ENCODE data around the gene PNLIPRP2. TPM values are rescaled to one million over a fixed set of nuclear protein-coding genes. Genes with fewer than 3 reads are reported as not detected.

Gene PNLIPRP2
- total RNA-seq = not detected
- long read RNA-seq = 0 reads

GRCh38 chr10:116620423-116621400 is at the start of gene PNLIPRP2:
Gene PNLIPRP2, plus strand, starts transcription at chr10:116620953.
- ATAC-seq (no peak), DNase-seq (no peak)
- intact Hi-C loops (cut with DNase I) = no loop called here

GRCh38 chr10:116574797-116575196 is 46.0 kb upstream of the PNLIPRP2 start:
- intact Hi-C loops (cut with DNase I) = no loop called here
- DNase-seq (no peak), ATAC-seq (no peak)

- DNase-seq = no peak
- ATAC-seq = no peak
- intact Hi-C loops (cut with DNase I) = no loop called here
These were observed 32.7 kb upstream of the PNLIPRP2 start for GRCh38 chr10:116587878-116588591.

GRCh38 chr10:116588995-116589394 is 31.8 kb upstream of the PNLIPRP2 start:
- ATAC-seq = no peak
- no peak for DNase-seq
- intact Hi-C loops (cut with DNase I) = no loop called here

GRCh38 chr10:116589926-116590325 is 30.8 kb upstream of the PNLIPRP2 start:
- intact Hi-C loops (cut with DNase I) = no loop called here
- no peak for DNase-seq
- ATAC-seq = no peak

GRCh38 chr10:116590590-116591444 is 29.9 kb upstream of the PNLIPRP2 start, which contains the start of gene PNLIPRP1:
Gene PNLIPRP1, plus strand, starts transcription at chr10:116590959. Its CDS starts 171 bp downstream, at chr10:116591130.
- DNase-seq (no peak), ATAC-seq (no peak)
- intact Hi-C loops (cut with DNase I) = no loop called here

- DNase-seq = no peak
- intact Hi-C loops (cut with DNase I) = no loop called here
- no peak for ATAC-seq
These were observed 27.5 kb upstream of the PNLIPRP2 start for GRCh38 chr10:116593139-116593740.

GRCh38 chr10:116594525-116595035 is 26.2 kb upstream of the PNLIPRP2 start:
- intact Hi-C loops (cut with DNase I) = no loop called here

GRCh38 chr10:116596062-116596461 is 24.7 kb upstream of the PNLIPRP2 start:
- no peak for ATAC-seq
- no peak for DNase-seq
- intact Hi-C loops (cut with DNase I) = no loop called here

More at GRCh38 chr10:116594525-116595035, 26.2 kb upstream of the PNLIPRP2 start:
- ATAC-seq = no peak
- no peak for DNase-seq

- DNase-seq (no peak), ATAC-seq (no peak)
- intact Hi-C loops (cut with DNase I) = no loop called here
These were observed 23.2 kb upstream of the PNLIPRP2 start for GRCh38 chr10:116597543-116597942.

- no peak for DNase-seq
- no peak for ATAC-seq
- intact Hi-C loops (cut with DNase I) = no loop called here
These were observed 22.4 kb upstream of the PNLIPRP2 start for GRCh38 chr10:116598329-116598728.

GRCh38 chr10:116599991-116600390 is 20.8 kb upstream of the PNLIPRP2 start:
- DNase-seq (no peak), ATAC-seq (no peak)
- intact Hi-C loops (cut with DNase I) = no loop called here

GRCh38 chr10:116602648-116603400 is 17.9 kb upstream of the PNLIPRP2 start:
- no peak for DNase-seq
- no peak for ATAC-seq
- intact Hi-C loops (cut with DNase I) = no loop called here

GRCh38 chr10:116606061-116606483 is 14.7 kb upstream of the PNLIPRP2 start:
- intact Hi-C loops (cut with DNase I) = no loop called here
- ATAC-seq (no peak), DNase-seq (no peak)

GRCh38 chr10:116607336-116607735 is 13.4 kb upstream of the PNLIPRP2 start:
- no peak for DNase-seq
- intact Hi-C loops (cut with DNase I) = no loop called here
- ATAC-seq = no peak

GRCh38 chr10:116608686-116609594 is 11.8 kb upstream of the PNLIPRP2 start:
- ATAC-seq (peak in 1 of 2 donors; percentile 34), DNase-seq (no peak)
- intact Hi-C loops (cut with DNase I) = no loop called here

Data from left cardiac atrium (tissue), 4 donors.